Measurements from ENCODE around the gene ALLC.
"Not testable (repeated sequence)": the region's sequence is repeated elsewhere in the genome, so short reads cannot be mapped to it uniquely, and the experiment has no call there.

The ALLC gene

DNA sequence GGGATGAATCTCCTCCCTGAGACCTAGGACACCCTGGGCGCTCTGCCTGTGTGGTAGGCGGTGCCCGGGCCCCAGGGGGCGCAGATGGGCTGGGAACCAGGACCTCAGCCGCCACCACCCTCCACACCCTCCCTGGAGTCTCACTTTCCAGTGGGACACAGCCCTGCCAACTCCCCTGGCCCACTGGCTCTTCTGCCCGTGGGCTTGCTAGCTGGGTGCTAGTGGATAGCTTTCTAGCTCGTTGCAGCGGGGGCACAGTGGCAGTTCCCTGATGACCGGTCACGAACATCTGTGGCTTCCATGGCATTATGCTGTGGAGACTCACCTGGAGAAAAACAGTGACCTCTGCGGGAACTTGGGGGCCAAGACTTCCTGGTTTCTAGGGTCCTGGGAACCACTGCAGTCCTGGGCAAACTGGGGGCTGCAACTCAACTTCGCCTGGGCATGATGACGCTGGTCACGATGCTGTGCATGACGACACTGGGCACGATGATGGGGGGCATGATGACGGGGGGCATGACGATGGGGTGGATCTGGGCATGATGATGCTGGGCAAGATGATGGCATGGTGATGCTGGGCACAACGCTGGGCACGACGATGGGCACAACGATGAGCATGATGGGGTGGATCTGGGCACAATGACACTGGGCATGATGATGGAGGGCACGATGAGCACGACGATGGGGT, 31.0 kb upstream of the ALLC start:
- DNase-seq, result no peak

DNA sequence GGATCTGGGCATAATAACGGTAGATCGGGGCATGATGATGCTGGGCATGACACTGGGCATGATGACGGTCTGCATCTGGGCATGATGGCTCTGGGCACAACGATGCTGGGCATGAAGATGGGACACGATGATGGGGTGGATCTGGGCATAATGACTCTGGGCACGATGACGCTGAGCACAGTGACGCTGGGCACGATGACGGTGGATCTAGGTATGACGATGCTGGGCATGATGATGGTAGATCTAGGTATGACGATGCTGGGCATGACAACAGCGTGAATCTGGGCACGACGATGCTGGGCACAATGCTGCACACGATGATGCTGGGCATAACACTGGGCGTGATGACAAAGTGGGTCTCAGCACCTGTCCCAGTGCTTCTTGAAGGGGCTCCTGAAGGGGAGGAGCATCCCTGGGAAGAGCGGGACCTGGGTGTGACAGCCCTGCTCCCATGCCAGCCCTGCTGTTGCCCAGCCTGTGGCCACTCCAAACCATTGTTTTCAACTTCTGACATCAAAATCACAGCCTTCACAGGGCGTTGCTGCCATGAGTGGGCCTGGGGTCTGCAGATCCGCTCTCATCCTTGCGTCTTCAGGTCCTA, 30.4 kb upstream of the ALLC start:
- no peak for DNase-seq

DNA sequence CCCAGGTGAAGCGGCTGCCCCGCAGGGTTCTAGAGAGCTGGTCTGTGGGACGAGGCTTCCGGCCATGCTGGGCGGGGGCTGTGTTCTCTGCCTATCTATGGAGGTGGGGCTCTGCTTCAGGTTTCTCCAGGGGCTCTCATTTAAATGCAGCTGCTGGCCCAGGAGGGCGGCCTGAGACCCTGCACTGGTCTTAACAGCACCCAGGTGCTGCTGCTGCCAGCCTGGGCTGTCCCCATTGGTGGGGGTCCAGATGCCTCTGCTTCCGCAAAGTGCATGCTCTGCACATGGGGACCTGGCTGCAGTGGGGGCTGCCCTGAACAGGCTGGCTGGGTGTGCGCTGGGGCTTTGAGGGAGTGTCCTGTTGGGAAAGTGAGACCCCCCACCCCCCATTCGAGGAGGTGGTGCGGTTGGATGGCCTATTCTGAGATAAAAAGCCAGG, 29.7 kb upstream of the ALLC start:
- DNase-seq, result no peak

DNA sequence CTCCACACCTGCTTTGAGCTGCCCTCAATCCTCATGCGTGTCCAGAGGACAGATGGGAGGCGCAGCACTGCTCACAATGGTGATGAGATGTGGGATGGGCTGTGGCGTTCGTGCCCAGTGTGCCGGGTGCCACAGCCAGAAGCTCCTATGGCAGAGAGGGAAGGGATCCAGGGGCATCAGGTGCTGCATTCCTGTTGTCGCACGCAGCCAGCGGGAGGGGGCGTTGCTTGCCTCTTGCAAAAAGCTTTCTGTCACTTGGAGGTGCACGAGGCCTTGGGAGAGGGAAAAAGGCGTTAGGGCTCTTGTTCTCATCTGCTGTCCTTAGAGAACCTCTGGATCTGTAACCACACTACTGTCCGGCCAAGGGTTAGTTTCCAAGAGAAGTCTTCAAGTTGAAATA, 29.2 kb upstream of the ALLC start:
- no peak for DNase-seq

DNA sequence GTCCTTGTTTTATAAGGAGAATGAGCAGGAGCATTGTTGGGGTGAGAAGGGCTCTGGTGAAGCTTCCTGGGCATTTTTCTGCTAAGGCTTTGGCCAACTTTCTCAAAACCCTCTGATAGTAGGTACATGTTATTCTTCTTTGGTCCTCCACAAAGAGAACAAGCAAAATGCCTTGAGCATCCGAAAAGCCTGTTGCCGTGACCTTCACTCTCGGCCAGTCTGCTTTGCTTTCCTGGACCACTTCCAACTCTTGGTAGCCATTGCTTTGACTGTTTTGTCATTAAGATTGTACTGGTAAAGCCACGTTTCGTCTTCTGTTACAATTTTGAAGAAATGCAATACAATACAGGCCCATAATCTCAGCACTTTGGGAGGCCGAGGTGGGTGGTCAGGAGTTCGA, 27.4 kb upstream of the ALLC start:
- DNase-seq, result no peak

DNA sequence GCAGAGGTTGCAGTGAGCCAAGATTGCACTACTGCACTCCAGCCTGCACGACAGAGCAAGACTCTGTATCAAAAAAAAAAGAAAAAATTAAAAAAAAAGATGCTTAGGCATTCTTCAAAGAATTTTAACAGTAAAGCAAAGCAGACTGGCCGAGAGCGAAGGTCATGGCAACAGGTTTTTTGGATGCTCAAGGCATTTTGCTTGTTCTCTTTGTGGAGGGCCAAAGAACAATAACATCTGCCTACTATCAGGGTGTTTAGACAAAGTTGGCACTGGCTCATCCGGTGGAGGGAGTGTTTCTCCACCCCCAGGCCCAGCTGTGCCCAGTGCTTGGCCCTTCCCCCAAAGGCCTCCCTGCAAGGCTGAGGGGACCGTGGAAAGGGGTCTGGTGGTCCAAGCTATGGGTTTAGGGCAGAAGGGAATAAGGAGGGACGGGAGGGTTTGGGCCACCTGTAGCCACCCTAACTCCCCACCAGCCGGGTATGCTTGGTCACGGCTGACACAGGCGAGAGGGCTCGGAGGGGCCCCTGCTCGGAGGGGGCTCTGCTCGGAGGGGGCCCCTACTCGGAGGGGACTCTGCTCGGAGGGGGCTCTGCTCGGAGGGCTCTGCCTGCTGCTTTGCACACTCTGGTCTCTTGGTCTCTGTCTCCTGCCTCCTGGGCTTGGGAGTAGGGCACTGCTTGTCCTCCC, 26.7 kb upstream of the ALLC start:
- no peak for DNase-seq

DNA sequence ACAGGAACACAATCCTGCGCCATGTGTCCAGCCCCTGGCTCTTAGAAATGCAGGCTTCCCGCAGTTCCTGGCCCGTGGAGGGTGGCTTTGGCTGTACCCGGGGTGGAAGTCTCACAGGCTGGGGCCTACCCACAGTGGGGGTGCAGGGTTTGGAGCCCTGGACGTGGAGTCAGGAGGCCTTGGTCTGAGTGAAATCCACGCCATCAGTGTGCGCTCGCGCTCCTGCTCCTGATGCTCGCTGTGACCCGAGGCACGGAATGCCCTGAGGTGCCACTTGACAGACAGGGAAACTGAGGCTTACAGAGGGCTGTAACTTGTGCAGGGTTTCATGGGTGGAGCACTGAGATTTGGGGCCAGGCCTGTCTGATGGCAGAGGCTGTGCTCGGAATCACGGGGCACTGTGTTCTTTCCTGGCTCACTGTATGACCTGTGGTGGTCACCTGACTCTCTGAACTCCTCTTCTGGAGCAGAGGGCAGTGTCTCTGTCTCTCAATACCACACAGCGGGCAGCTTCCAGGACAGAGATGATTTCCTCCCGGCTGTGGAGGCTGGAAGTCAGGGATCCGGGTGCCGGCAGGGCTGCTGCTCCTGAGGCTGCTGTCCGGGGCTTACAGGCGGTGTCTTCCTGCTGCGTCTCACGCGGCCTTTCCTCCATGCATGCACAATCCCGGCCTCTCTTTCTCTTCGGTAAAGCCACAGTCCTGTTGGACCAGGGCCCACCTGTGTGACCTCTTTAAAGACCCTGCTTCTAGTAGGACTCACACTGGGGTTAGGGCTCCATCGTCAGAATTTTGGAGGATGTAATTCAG, 25.9 kb upstream of the ALLC start:
- DNase-seq, result no peak

DNA sequence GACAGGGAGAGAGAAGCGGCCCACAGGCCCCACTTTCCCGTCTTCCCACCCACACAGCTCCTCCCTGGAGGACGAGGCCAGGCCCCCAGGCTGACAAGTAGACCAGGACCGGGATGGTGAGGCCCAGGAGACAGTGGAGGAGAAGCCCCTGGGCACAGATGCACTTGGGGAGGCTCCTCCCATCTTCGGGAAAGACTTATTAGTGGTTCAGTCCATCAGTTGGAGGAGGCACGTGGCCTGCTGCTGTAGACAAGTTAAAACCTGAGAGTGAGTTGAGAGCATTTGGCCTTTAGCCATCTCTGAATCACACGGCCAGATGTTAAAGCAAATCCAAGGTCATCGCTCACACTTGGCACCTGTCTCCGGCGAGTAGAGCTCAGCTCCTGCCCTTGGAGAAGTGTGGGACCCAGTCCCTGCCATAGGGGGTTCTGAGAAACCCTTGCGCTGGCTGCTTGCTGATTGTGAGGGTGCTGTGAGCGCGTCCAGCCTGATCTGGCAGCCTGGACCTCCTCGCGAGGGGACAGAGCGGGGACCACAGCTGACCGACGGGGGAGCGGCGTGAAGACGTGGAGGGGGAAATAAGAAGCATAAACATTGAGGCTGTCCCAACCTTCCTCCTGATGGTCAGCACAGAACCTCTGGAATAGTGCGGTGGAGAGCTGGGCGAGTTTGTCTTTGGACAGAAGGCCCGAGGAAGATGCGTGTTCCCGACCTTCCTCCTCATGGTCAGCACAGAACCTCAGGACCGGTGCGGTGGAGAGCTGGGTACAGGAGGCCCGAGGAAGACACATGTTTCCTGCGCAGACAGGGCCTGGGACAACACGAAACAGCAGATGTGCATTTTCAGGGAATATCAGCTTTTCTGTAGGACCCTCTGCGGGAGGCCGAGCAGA, 24.7 kb upstream of the ALLC start:
- no peak for DNase-seq

DNA sequence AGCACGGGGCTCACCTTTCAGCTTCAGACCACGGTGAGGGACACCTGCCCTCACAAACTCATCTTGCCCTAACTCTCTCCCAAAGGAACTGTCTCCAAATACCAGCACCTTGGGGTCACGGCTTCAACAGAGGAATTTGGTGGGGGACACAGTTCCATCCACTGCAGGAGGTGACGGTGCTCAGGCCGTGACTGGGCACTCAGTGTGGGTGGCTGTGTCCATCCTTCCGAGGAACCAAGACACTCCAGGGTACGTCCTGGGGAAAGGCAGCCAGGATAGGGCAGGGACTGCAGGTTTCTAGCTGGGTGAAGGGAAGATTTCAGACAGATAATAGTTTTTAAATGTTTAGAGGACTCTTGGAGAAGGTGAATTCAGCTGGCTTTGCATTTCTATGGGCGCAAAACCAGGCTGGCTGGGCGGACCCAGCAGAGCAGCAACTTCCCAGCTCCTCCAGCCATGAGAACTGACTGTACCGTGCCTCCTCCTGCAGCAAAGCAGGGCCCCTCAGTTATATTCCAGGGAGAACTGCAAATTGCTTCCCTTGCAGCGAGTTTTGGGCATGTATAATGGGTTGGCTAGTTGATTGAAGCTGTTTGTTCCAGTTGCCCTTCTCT, 23.9 kb upstream of the ALLC start:
- DNase-seq, result no peak

DNA sequence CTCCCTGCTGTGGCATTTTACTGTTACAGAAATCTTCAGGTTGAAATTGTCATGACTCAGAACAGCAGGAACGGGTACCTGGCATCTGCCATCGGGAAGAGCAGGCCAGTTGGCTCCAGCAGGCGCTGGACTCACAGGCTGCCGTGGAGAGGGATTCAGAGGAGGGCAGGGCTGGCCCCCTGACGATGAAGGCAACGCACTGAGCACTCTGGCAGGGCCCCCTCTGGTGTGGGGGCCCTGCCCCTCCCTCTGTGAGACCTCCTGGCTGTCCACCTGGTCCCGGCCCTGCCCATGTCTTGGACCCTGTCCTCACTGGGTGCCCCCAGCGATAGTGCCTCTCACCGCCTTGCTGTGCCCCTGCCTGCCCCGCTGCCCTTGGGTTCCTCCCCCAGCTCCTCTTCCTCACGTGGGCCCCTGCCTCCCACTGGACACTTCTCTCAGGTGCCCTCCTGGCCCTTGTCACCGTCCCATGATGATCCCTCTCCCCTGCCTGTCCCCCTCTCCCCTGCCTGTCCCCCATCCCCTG, 23.3 kb upstream of the ALLC start:
- DNase-seq, result no peak

DNA sequence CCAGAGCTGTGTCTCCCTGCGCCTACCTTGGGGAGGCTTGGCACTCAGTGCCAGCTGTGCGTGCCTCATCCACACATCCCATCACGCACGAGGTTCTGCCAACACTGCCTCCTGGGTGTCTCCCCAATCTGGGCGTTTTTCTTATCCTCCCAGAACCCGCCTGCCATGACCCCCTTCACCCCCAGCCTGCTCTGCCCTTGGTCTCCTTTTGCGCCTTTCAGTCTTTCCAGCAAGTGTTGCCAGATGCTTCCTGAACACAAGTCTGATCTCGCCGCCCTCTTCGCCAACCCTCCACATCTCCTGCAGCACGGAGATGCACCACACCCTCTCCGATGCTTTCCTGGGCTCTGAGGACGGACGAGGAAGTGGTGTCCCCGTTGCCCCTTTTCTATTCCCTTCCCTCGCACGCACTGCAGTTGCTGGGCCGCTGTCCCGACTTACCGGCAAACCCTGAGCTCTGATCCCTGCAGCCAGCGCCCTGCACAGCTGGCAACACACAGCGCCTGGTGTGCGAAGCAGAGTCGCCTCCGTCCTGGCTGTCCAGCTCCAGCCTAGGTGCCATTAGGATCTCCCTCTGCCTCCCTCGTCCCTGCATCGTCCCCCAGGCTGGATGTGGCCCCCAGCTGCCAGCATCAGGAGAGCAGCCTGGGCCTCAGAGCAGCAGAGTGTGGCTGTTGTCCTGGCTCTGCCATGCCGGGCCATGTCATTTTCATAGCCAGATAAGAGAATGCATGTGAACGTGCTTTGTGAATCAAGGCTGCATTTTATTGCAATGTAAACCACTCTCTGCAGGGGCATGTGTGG, 22.6 kb upstream of the ALLC start:
- DNase-seq, result no peak

DNA sequence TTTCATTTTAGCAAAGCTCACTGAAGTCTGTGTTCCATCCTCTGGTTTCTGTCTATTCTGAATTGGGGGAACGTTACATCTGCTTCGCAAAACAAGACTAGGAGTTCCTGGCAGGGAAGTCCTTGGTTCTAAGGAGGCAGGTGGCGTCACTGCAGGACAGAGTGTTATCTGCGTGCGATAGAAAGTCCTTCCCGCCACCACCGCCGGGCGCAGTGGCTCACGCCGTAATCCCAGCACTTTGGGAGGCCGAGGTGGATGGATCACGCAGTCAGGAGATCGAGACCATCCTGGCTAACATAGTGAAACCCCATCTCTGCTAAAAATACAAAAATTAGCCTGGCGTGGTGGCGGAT, 22.0 kb upstream of the ALLC start:
- not testable (repeated sequence) for DNase-seq

DNA sequence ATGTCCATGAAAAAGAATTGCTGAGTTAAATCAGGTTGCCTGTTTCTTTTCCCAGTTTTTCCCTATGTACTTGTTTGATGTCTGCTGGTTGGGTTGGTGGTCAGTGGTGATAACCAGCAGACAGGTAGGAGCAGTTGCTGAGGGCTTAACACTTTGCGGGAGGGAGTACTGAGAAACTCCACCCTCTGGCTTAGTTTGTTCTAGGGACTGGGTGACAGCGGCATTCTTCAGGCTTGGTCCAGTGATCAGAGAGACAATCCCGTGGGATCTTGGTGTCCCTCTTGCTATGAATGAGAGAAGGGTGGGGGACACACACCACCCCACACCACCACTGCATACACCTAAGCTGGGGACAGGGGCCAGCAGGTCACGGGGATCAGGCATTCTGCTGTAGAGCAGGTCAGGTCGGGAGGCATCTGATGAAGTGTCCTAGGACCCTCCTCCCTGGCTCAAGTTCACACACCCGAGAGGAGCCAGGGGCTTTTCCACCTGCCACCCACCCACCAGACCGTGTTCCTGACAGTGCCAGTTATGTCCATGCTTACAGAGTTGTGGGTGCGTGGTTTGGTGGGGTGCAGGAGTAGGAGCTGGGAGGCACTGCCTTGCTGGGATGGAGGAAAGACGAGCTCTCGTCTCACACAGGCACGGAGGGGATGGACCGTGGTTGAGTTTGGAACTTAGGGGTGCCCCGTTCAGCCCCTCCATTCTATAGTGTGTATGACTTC, 21.3 kb upstream of the ALLC start:
- DNase-seq, result no peak

DNA sequence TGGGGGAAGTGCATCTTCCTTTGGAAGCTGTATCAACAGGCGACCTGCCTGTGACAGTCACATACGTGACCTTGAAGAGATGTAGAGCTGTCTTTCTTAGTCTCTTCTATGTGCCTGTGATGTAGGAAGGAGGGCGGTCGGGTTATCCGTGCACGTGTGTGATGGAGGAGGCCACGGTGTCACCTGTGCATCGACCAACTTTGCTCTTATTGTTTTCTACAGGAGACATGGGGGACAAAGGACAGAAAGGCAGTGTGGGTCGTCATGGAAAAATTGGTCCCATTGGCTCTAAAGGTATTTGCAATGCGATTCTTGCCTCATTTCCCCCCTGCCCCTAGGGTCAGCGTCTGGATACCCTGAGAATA, 20.7 kb upstream of the ALLC start:
- DNase-seq, result no peak

DNA sequence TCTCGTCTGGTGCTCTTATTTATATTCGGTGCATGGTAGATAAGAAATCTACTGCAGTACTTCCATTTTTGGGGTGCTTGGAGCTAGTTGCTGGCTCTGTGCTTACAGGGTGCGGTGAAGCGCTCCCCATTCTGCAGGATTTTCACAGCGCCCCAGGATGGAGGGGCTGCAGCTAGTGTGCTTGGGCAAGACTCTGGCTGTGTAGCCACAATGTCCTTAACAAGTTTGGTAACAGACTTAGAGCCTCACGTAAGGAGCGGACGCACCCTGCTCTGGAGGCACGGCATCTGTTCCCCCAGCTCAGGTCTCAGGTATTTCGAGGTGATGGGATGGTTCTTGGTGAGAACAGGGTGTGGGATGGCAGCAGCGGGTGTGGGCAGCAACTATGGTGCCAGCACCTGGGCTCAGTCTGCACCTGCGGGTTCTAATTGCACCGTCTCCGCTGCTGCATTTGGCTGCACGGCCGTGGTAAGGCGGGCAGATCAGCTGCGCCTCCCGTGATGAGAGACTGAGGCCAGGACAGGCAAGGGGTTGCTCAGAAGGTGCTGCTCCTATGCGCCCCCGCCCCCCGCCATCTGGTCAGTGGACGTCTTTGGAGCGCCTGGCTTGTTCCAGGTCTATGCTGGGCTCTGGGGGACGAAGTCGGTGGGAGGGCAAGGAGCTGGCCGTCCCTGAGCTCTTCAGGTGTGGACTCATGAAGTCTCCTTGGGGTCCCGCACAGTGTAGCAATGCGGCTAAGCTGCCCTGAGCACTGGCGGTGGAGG, 20.1 kb upstream of the ALLC start:
- DNase-seq, result no peak

DNA sequence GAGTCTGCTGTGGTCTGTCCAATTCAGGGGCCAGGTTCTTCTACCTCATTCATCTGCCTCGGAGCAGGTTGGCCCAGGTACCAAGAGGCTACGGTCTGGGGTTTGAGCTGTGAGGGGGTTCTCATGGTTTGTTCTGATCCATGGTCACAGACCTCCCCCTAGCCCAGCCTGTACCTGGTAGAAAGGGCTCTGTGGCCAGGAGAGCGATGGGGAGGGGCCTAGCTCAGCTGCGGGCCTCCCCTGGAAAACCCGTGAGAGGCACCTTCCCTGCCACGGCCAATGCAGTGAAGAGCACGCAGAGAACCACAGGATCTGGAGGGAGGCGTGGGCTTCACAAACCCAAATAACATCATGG, 19.6 kb upstream of the ALLC start:
- no peak for DNase-seq

DNA sequence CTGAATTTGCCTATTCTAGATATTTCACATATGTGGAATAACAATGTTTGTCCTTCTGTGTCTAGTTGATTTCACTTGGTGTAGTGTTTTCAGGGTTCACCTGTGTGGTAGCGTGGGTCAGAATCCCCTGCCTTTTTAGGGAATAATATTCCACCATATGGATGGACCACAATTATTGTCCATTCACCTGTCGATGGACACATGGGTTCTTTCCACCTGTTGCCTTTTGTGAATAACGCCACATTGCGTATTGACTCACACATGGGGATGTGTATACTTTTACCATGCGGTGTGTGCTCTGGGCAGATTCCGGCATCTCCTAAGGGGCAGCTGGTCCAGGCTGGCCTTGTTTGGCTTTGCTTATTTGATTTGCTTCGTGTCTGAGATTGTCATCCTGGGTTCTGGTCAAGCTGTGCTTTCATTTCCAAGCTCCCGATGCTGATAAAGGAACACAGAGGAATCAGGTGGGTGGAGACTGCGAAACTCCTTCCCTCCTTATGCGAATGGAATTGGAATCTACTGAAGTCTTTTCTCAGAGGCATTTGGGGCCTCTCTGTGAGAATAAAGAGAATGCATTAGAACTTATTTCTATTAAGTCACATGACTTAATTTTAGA, 18.9 kb upstream of the ALLC start:
- DNase-seq, result no peak

DNA sequence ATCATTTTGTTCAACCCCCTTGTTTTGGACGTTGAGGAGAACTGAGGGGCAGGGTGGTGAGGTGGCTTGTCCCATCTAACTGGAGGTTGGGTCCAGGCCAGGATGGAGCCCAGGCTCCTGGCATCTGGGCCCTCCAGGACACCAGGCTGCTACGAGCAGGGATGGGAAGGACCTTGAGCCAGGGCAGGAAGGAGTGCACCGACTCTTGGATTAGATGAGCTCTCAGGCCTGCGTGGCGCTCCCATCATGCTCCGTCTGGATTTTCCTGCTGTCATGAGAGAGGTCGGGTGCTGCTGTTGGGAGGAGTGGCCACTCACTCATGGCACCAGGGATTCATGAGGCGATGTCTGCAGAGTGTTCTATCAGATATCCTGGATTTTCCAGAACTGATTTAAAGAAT, 18.3 kb upstream of the ALLC start:
- DNase-seq, result no peak

DNA sequence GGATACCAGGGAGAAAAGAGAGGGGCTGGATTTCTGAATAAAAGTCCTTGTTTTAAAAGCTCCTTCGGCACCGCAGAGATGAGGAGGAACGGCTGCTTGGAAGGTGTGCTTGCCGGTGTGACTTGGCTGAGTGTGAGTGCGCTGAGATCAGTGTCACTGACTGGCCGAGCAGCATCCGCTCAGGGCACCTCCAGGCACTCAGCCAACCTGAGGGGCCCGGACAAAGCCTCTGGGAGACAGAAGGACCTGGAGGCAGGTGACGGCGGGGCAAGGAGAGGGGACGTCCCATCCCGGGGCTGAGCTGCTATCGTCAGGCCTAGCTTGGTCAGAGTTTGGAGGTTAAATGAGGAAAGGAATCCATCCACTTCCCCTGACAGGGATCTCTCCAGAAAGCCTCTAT, 16.8 kb upstream of the ALLC start:
- no peak for DNase-seq

All from stimulated activated CD4-positive, alpha-beta T cell treated with anti-CD3 and anti-CD28 coated beads, Interleukin-2, amount 100 ng/mL, for 48 hours (primary cell).